ENCODE measurements around the gene SLC27A3.

Gene SLC27A3

GRCh38 chr1:153786038-153786790 lies 11.0 kb downstream of the SLC27A3 start:
- H3K4me3 ChIP-seq (ENCODE audit: insufficient read depth, low read length, poor library complexity, severe bottlenecking): no peak overlapping the region
- peaks cover 10% of the 10 kb centered on the region for H3F3A ChIP-seq (ENCODE audit: insufficient read depth)
- H2AFZ ChIP-seq (ENCODE audit: low read depth, low read length, severe bottlenecking): no peak overlapping the region
- no peaks in the 10 kb centered on the region for H3K36me3 ChIP-seq (ENCODE audit: low read length)
- H3K27ac ChIP-seq (ENCODE audit: low read depth, low read length): no peak overlapping the region
- peaks cover 7% of the 10 kb centered on the region for H3K9me3 ChIP-seq (ENCODE audit: insufficient read depth, low read length)
- H4K20me1 ChIP-seq (ENCODE audit: low read depth, low read length): no peaks in the 10 kb centered on the region
- H3K9ac ChIP-seq (ENCODE audit: low read length): no peak overlapping the region
- H3K9me2 ChIP-seq (replicated peaks; ENCODE audit: insufficient read depth, low read length): no peaks in the 10 kb centered on the region
- no peak overlapping the region for H3K4me2 ChIP-seq (ENCODE audit: low read depth, low read length, poor library complexity, severe bottlenecking)
- no peaks in the 10 kb centered on the region for H3K79me2 ChIP-seq (ENCODE audit: insufficient read depth, low read length)
- H3K27me3 ChIP-seq (ENCODE audit: low read length): no peaks in the 10 kb centered on the region
- TF ChIP-seq CTCF (IDR thresholded peaks at IDR 0.05; ENCODE audit: insufficient read depth, low read length, poor library complexity, severe bottlenecking): no peak
- no peak for TF ChIP-seq EZH2phosphoT487 (conservative IDR thresholded peaks at IDR 0.05; ENCODE audit: low read length)

- no peak overlapping the region for H3K9ac ChIP-seq (ENCODE audit: low read length)
- no peak overlapping the region for H3K4me3 ChIP-seq (ENCODE audit: insufficient read depth, low read length, poor library complexity, severe bottlenecking)
- no peaks in the 10 kb centered on the region for H3K36me3 ChIP-seq (ENCODE audit: low read length)
- H3K9me3 ChIP-seq (ENCODE audit: insufficient read depth, low read length): peaks cover 7% of the 10 kb centered on the region
- no peaks in the 10 kb centered on the region for H3K27me3 ChIP-seq (ENCODE audit: low read length)
- H3K9me2 ChIP-seq (replicated peaks; ENCODE audit: insufficient read depth, low read length): no peaks in the 10 kb centered on the region
- H3K27ac ChIP-seq (ENCODE audit: low read depth, low read length): no peak overlapping the region
- H3K79me2 ChIP-seq (ENCODE audit: insufficient read depth, low read length): no peaks in the 10 kb centered on the region
- peaks cover 16% of the 10 kb centered on the region for H3F3A ChIP-seq (ENCODE audit: insufficient read depth)
- TF ChIP-seq CTCF (IDR thresholded peaks at IDR 0.05; ENCODE audit: insufficient read depth, low read length, poor library complexity, severe bottlenecking) (no peak), EZH2phosphoT487 (conservative IDR thresholded peaks at IDR 0.05; ENCODE audit: low read length) (no peak)
- H4K20me1 ChIP-seq (ENCODE audit: low read depth, low read length): no peaks in the 10 kb centered on the region
- no peak overlapping the region for H3K4me2 ChIP-seq (ENCODE audit: low read depth, low read length, poor library complexity, severe bottlenecking)
- no peak overlapping the region for H2AFZ ChIP-seq (ENCODE audit: low read depth, low read length, severe bottlenecking)
Observed at GRCh38 chr1:153789478-153790034, 14.3 kb downstream of the SLC27A3 start.

DNA sequence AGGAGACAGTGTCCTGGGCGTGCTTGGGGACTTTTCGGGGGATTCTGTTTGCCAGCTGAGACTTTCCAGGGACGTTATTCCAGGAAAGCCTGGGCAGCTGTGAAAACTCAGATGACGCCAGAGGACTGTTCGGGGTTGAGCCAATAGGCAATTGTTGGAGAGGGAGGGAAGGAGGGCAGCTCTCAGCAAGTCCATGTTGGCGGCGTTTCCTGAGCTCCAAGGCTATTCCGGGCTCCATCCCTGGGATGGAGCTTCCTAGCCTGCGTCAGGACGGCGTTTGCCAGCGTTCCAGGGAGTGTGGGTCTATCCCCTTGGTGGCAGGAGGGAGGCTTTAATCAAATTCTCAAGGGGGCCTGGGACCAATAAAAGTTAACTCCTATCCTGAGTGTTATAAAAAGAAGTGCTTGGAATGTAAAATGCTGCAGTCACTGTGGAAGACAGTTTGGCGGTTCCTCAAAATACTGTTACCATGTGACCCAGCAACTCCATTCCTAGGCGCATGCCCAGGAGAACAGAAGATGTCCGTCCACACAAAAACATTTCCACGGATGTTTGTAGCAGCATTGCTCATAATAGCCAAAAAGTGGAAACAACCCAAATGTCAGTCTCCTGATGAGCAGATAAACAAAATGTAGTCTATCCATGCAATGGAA lies 15.2 kb downstream of the SLC27A3 start:
- no peak overlapping the region for H3K4me3 ChIP-seq (ENCODE audit: insufficient read depth, low read length, poor library complexity, severe bottlenecking)
- H3K27ac ChIP-seq (ENCODE audit: low read depth, low read length): no peak overlapping the region
- no peaks in the 10 kb centered on the region for H3K36me3 ChIP-seq (ENCODE audit: low read length)
- H3K27me3 ChIP-seq (ENCODE audit: low read length): no peaks in the 10 kb centered on the region
- no peaks in the 10 kb centered on the region for H3K79me2 ChIP-seq (ENCODE audit: insufficient read depth, low read length)
- no peaks in the 10 kb centered on the region for H3K9me2 ChIP-seq (replicated peaks; ENCODE audit: insufficient read depth, low read length)
- TF ChIP-seq CTCF (IDR thresholded peaks at IDR 0.05; ENCODE audit: insufficient read depth, low read length, poor library complexity, severe bottlenecking) (no peak), EZH2phosphoT487 (conservative IDR thresholded peaks at IDR 0.05; ENCODE audit: low read length) (no peak)
- H3K9ac ChIP-seq (ENCODE audit: low read length): no peak overlapping the region
- H3F3A ChIP-seq (ENCODE audit: insufficient read depth): peaks cover 12% of the 10 kb centered on the region
- peaks cover 7% of the 10 kb centered on the region for H3K9me3 ChIP-seq (ENCODE audit: insufficient read depth, low read length)
- H3K4me2 ChIP-seq (ENCODE audit: low read depth, low read length, poor library complexity, severe bottlenecking): peak overlapping the region; percentile 13
- no peaks in the 10 kb centered on the region for H4K20me1 ChIP-seq (ENCODE audit: low read depth, low read length)
- no peak overlapping the region for H2AFZ ChIP-seq (ENCODE audit: low read depth, low read length, severe bottlenecking)

Data from SU-DHL-6 (cell line).